IMR-90 (cell line): ENCODE data around the gene UFC1. TPM values are rescaled to one million over a fixed set of nuclear protein-coding genes. Genes with fewer than 3 reads are reported as not detected.

ENCODE experiments used
- ATAC-seq: fragments of 200-7000 bp; cut with Tn5 transposase; 2 replicates; pipeline ENCODE4 v1.9.1; 2020; ENCODE audit warnings: low read depth, mild to moderate bottlenecking, moderate library complexity
- BruUV-seq: library from RNA; stranded (reverse); fragments of 400-500 nt; replicated peaks from 2 replicates; lab custom pipeline; 2021; lab: Mats Ljungman, UMichigan
- CTCF ChIA-PET: fragments of 300-600 bp; formaldehyde crosslinking; extraction: SDS; loops from one replicate; lab custom pipeline; 2021; ENCODE audit warnings: antibody characterized with exemption; lab: Yijun Ruan, JAX
- POLR2A ChIA-PET: fragments of 300-600 bp; sonication (Branson Sonifier 250); formaldehyde crosslinking; loops from one replicate; lab custom pipeline; 2022; ENCODE audit warnings: antibody characterized with exemption; ENCODE audit not compliant: unreplicated experiment; lab: Charles Lee
- DNase-seq: peaks from one replicate; pipeline ENCODE4 v3.0.0; 2013
- H2AFZ ChIP-seq: replicated peaks from 2 replicates; pipeline ENCODE3; 2013; ENCODE audit warnings: low read length, mild to moderate bottlenecking; ENCODE audit not compliant: poor library complexity
- H2AK5ac ChIP-seq: 2 replicates; pipeline ENCODE4 v1.6.1; 2013; ENCODE audit warnings: low read depth, low read length, inconsistent platforms
- H2AK9ac ChIP-seq: replicated peaks from 2 replicates; pipeline ENCODE3; 2013; ENCODE audit warnings: mild to moderate bottlenecking, low read depth, low read length, moderate library complexity; ENCODE audit not compliant: poor library complexity
- H2BK120ac ChIP-seq: 2 replicates; pipeline ENCODE4 v1.6.1; 2013; ENCODE audit warnings: low read depth, low read length, inconsistent platforms
- H2BK15ac ChIP-seq: 3 replicates; pipeline ENCODE4 v1.6.1; 2013; ENCODE audit warnings: low read depth, low read length, inconsistent platforms
- H2BK20ac ChIP-seq: 2 replicates; pipeline ENCODE4 v1.6.1; 2013; ENCODE audit warnings: low read depth, mild to moderate bottlenecking, inconsistent platforms, low read length, moderate library complexity
- H2BK5ac ChIP-seq: 2 replicates; pipeline ENCODE4 v1.6.1; 2013; ENCODE audit warnings: mild to moderate bottlenecking, low read depth, low read length, inconsistent platforms; ENCODE audit not compliant: poor library complexity, severe bottlenecking
- H3K14ac ChIP-seq: replicated peaks from 2 replicates; pipeline ENCODE4 v1.6.1; 2013; ENCODE audit warnings: low read depth, low read length, inconsistent platforms
- H3K18ac ChIP-seq: 2 replicates; pipeline ENCODE4 v1.6.1; 2013; ENCODE audit warnings: low read depth, low read length, control low read depth
- H3K23ac ChIP-seq: 2 replicates; pipeline ENCODE4 v1.6.1; 2013; ENCODE audit warnings: low read depth, low read length, inconsistent platforms
- H3K27ac ChIP-seq: 2 replicates; pipeline ENCODE4 v1.5.1; 2013; ENCODE audit warnings: mild to moderate bottlenecking, control low read depth, low read length; ENCODE audit not compliant: insufficient read depth
- H3K27me3 ChIP-seq: 2 replicates; pipeline ENCODE4 v1.6.1; 2013; ENCODE audit warnings: low read length; ENCODE audit not compliant: control insufficient read depth, insufficient read depth
- H3K36me3 ChIP-seq: 2 replicates; pipeline ENCODE4 v1.6.1; 2013; ENCODE audit warnings: low read length, mixed read lengths; ENCODE audit not compliant: control insufficient read depth, insufficient read depth
- H3K4ac ChIP-seq: 2 replicates; pipeline ENCODE4 v1.6.1; 2013; ENCODE audit warnings: low read depth, low read length, inconsistent platforms
- H3K4me1 ChIP-seq: 2 replicates; pipeline ENCODE4 v1.6.1; 2013; ENCODE audit warnings: low read length, mixed read lengths; ENCODE audit not compliant: control insufficient read depth, insufficient read depth
- H3K4me2 ChIP-seq: 2 replicates; pipeline ENCODE4 v1.6.1; 2013; ENCODE audit warnings: low read depth, mild to moderate bottlenecking, control low read depth, low read length, moderate library complexity
- H3K4me3 ChIP-seq: 2 replicates; pipeline ENCODE4 v1.5.1; 2013; ENCODE audit warnings: low read depth, mild to moderate bottlenecking, control low read depth, low read length, moderate library complexity; ENCODE audit not compliant: insufficient read depth
- H3K56ac ChIP-seq: 2 replicates; pipeline ENCODE4 v1.6.1; 2013; ENCODE audit warnings: low read length, inconsistent platforms; ENCODE audit not compliant: insufficient read depth; ENCODE audit errors: extremely low read depth
- H3K79me1 ChIP-seq, 2 experiments: 2 replicates each; pipeline ENCODE4 v1.6.1; 2013; ENCODE audit warnings: low read length in 2 of 2, inconsistent platforms in 1 of 2, low read depth in 1 of 2
- H3K9ac ChIP-seq: 2 replicates; pipeline ENCODE4 v1.6.1; 2013; ENCODE audit warnings: low read depth, low read length, control low read depth
- H3K9me1 ChIP-seq: 2 replicates; pipeline ENCODE4 v1.6.1; 2013; ENCODE audit warnings: low read length, inconsistent platforms; ENCODE audit not compliant: insufficient read depth
- H3K9me3 ChIP-seq: 2 replicates; pipeline ENCODE4 v1.6.1; 2013; ENCODE audit warnings: low read length; ENCODE audit not compliant: control insufficient read depth, insufficient read depth
- H4K20me1 ChIP-seq: 2 replicates; pipeline ENCODE4 v1.6.1; 2013; ENCODE audit warnings: low read length, inconsistent platforms; ENCODE audit not compliant: insufficient read depth
- H4K5ac ChIP-seq: 2 replicates; pipeline ENCODE4 v1.6.1; 2013; ENCODE audit warnings: mild to moderate bottlenecking, low read depth, low read length, control low read depth
- H4K8ac ChIP-seq, 2 experiments: 2 replicates each; pipeline ENCODE4 v1.6.1; 2013; ENCODE audit warnings: low read depth in 2 of 2, low read length in 2 of 2, control low read depth in 1 of 2, inconsistent platforms in 1 of 2
- H4K91ac ChIP-seq: 2 replicates; pipeline ENCODE4 v1.6.1; 2013; ENCODE audit warnings: low read depth, low read length, inconsistent platforms; ENCODE audit not compliant: insufficient read depth
- BHLHE40 ChIP-seq: fragments of 150-350 bp; IDR thresholded peaks from 2 replicates; pipeline ENCODE4 v1.6.1; 2016; ENCODE audit warnings: mild to moderate bottlenecking, low read depth, low read length
- CEBPB ChIP-seq: IDR thresholded peaks from 2 replicates; pipeline ENCODE4 v1.6.1; 2012; ENCODE audit warnings: low read depth, low read length, improper control_type of control experiment
- CHD1 ChIP-seq: IDR thresholded peaks from 2 replicates; pipeline ENCODE4 v1.6.1; 2012; ENCODE audit warnings: low read depth, low read length, improper control_type of control experiment
- FOS ChIP-seq: fragments of 150-350 bp; IDR thresholded peaks from 2 replicates; pipeline ENCODE4 v1.6.1; 2016; ENCODE audit warnings: low read depth, low read length
- MAFK ChIP-seq: IDR thresholded peaks from 2 replicates; pipeline ENCODE4 v1.6.1; 2012; ENCODE audit warnings: low read depth, low read length, improper control_type of control experiment
- MAZ ChIP-seq: IDR thresholded peaks from 2 replicates; pipeline ENCODE4 v1.6.1; 2012; ENCODE audit warnings: low read depth, mild to moderate bottlenecking, low read length, improper control_type of control experiment, moderate library complexity, borderline replicate concordance
- MXI1 ChIP-seq: IDR thresholded peaks from 2 replicates; pipeline ENCODE4 v1.6.1; 2012; ENCODE audit warnings: low read depth, mild to moderate bottlenecking, low read length, moderate library complexity, borderline replicate concordance
- NFE2L2 ChIP-seq: fragments of 150-350 bp; IDR thresholded peaks from 2 replicates; pipeline ENCODE4 v1.6.1; 2016; ENCODE audit warnings: low read depth, mild to moderate bottlenecking, low read length
- POLR2A ChIP-seq: IDR thresholded peaks from 2 replicates; pipeline ENCODE4 v1.6.1; 2012; ENCODE audit warnings: mild to moderate bottlenecking, low read depth, low read length
- RAD21 ChIP-seq: IDR thresholded peaks from 2 replicates; pipeline ENCODE4 v1.6.1; 2012; ENCODE audit warnings: low read length, improper control_type of control experiment
- RCOR1 ChIP-seq: IDR thresholded peaks from 2 replicates; pipeline ENCODE4 v1.6.1; 2012; ENCODE audit warnings: mild to moderate bottlenecking, low read length, improper control_type of control experiment; ENCODE audit not compliant: insufficient replicate concordance
- RFX5 ChIP-seq: IDR thresholded peaks from 2 replicates; pipeline ENCODE4 v1.8.0; 2012; ENCODE audit warnings: low read depth, mild to moderate bottlenecking, low read length, moderate library complexity
- SMC3 ChIP-seq: fragments of 150-350 bp; IDR thresholded peaks from 2 replicates; pipeline ENCODE4 v1.6.1; 2016; ENCODE audit warnings: low read depth, mild to moderate bottlenecking, antibody characterized with exemption, low read length, moderate library complexity
- WGBS, 2 experiments: methylation state at CpG; one replicate each; pipeline versions ENCODE4 v1.1.5 to v1.1.7; 2013; ENCODE audit warnings: missing lambda C conversion rate in 2 of 2; ENCODE audit not compliant: insufficient read length in 1 of 2; ENCODE audit errors: extremely low coverage in 2 of 2; 5-methylcytosine and 5-hydroxymethylcytosine counted together
- dilution Hi-C: fragments of 300-500 bp; cut with HindIII; formaldehyde crosslinking; loops from one replicate; pipeline ENCODE4 v1.14.3; 2018; ENCODE audit warnings: low sequenced_read_pairs; ENCODE audit not compliant: unreplicated experiment
- in situ Hi-C: fragments of 300-500 bp; cut with MboI; formaldehyde crosslinking; loops from 3 replicates; pipeline ENCODE4 v1.14.3; 2019; ENCODE audit warnings: low sequenced_read_pairs, inconsistent platforms, mixed read lengths
- intact Hi-C: fragments of 100-400 bp; cut with micrococcal nuclease; formaldehyde crosslinking; loops from 2 replicates; pipeline ENCODE4 v1.10.0; 2022
- polyA plus RNA-seq, 3 experiments: library from polyadenylated mRNA; depleted of rRNA; stranded (reverse); fragments of >200 nt; gene quantifications; 2 replicates each; pipeline ENCODE4 v1.2.3, GENCODE V29; 2012; ENCODE audit warnings: low replicate concordance in 1 of 3
- total RNA-seq: library from RNA; depleted of rRNA; stranded (reverse); fragments of >200 nt; gene quantifications from 2 replicates; pipeline ENCODE4 v1.2.3, GENCODE V29; 2012
- TF ChIP-seq, protein P1 (sequence below): conservative IDR thresholded peaks from 2 replicates; pipeline ENCODE4 v1.5.1; 2012; ENCODE audit warnings: mild to moderate bottlenecking, low read depth, low read length, improper control_type of control experiment
- TF ChIP-seq, protein P2 (sequence below): fragments of 150-350 bp; IDR thresholded peaks from 2 replicates; pipeline ENCODE4 v1.6.1; 2016; ENCODE audit warnings: low read depth, mild to moderate bottlenecking, low read length, moderate library complexity, borderline replicate concordance
- TF ChIP-seq, protein P3 (sequence below): fragments of 150-350 bp; IDR thresholded peaks from 2 replicates; pipeline ENCODE4 v1.6.1; 2017; ENCODE audit warnings: mild to moderate bottlenecking, antibody characterized with exemption, low read length, low read depth

Gene UFC1
- total and polyA plus RNA-seq, 2 of the 4 experiments (the other 2 are of a cell fraction): 134 to 140 TPM

DNA sequence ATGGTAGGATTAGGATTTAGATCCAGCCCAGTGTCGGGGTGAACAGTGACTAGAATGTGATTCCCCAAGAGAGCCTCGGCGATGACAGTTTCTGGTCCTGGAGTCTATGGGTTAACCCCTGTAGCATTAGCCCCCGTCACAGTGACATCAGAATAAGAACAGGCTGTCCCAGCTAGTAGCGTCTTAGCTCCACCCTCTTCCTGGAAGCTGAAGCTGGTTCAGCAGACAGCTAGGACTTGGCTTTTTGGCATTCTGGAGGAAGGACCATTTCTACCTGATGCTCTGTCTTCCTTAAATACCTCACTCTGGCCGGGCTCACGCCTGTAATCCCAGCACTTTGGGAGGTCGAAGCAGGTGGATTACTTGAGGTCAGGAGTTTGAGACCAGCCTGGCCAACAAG is 53.4 kb downstream of the UFC1 start:
- dilution Hi-C loops: no loop called here
- BruUV-seq: no TSS peak
- Histone ChIP-seq H2AFZ (no peak overlapping the region), H3K4me3 (no peak overlapping the region), H2BK20ac (no peak overlapping the region), H4K20me1 (peaks cover 12% of the 10 kb centered on the region), H3K23ac (no peak overlapping the region), H3K18ac (no peak overlapping the region), H3K36me3 (peaks cover 34% of the 10 kb centered on the region), H2BK15ac (no peak overlapping the region), H3K79me1 (peaks cover 28 to 54% of the 10 kb centered on the region in 2 experiments), H2BK120ac (peak overlapping the region; percentile 0; the same call in 1 of the 2 replicates), H2AK9ac (no peak overlapping the region), H2BK5ac (peak overlapping the region; percentile 10), H4K91ac (no peak overlapping the region), H4K5ac (no peak overlapping the region), H3K4ac (0 out of 2 replicates have a peak overlapping the region, but pooled peaks have one; percentile 1), H3K14ac (no peak overlapping the region), H3K27ac (peak overlapping the region; percentile 64; the same call in 1 of the 2 replicates), H3K56ac (no peak overlapping the region; the same call in 1 of the 2 replicates), H3K9ac (peak overlapping the region; percentile 43; the same call in 1 of the 2 replicates), H2AK5ac (peak overlapping the region; percentile 1; the same call in 1 of the 2 replicates), H3K9me1 (peaks cover 11% of the 10 kb centered on the region), H4K8ac (no peak overlapping the region; a peak in 1 of 4 replicates), H3K4me1 (peaks cover 11% of the 10 kb centered on the region), H3K4me2 (peak overlapping the region; percentile 62), H3K27me3 (no peaks in the 10 kb centered on the region), H3K9me3 (no peaks in the 10 kb centered on the region)
- POLR2A ChIA-PET: no interaction called here
- CTCF ChIA-PET: interaction anchor here (1.1 kb wide), 1 partner anchor 175 kb away, joined by 3 read pairs; no protein-coding TSS in a partner anchor
- ATAC-seq (peak; percentile 63), DNase-seq (peak; percentile 72)
- TF ChIP-seq, protein P1, sequence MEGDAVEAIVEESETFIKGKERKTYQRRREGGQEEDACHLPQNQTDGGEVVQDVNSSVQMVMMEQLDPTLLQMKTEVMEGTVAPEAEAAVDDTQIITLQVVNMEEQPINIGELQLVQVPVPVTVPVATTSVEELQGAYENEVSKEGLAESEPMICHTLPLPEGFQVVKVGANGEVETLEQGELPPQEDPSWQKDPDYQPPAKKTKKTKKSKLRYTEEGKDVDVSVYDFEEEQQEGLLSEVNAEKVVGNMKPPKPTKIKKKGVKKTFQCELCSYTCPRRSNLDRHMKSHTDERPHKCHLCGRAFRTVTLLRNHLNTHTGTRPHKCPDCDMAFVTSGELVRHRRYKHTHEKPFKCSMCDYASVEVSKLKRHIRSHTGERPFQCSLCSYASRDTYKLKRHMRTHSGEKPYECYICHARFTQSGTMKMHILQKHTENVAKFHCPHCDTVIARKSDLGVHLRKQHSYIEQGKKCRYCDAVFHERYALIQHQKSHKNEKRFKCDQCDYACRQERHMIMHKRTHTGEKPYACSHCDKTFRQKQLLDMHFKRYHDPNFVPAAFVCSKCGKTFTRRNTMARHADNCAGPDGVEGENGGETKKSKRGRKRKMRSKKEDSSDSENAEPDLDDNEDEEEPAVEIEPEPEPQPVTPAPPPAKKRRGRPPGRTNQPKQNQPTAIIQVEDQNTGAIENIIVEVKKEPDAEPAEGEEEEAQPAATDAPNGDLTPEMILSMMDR: no peak
- TF ChIP-seq POLR2A (no peak), RFX5 (no peak), NFE2L2 (no peak), CHD1 (no peak), RAD21 (no peak), FOS (no peak), MAFK (no peak), SMC3 (no peak), MAZ (no peak), BHLHE40 (no peak), RCOR1 (no peak), MXI1 (no peak), CEBPB (no peak)
- TF ChIP-seq, protein P2, sequence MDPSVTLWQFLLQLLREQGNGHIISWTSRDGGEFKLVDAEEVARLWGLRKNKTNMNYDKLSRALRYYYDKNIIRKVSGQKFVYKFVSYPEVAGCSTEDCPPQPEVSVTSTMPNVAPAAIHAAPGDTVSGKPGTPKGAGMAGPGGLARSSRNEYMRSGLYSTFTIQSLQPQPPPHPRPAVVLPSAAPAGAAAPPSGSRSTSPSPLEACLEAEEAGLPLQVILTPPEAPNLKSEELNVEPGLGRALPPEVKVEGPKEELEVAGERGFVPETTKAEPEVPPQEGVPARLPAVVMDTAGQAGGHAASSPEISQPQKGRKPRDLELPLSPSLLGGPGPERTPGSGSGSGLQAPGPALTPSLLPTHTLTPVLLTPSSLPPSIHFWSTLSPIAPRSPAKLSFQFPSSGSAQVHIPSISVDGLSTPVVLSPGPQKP: no peak
- TF ChIP-seq, protein P3, sequence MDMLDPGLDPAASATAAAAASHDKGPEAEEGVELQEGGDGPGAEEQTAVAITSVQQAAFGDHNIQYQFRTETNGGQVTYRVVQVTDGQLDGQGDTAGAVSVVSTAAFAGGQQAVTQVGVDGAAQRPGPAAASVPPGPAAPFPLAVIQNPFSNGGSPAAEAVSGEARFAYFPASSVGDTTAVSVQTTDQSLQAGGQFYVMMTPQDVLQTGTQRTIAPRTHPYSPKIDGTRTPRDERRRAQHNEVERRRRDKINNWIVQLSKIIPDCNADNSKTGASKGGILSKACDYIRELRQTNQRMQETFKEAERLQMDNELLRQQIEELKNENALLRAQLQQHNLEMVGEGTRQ: no peak
- intact Hi-C loops: no loop called here
- 70% methylated on average over 2 of the region's 8 CpGs; no CpG with 5 or more reads in 1 of the 2 experiments for WGBS, 2 experiments
- in situ Hi-C loops: no loop called here
